HG03139 (cell line): ENCODE data around the gene KRTCAP2.
A peak's percentile ranks its signal among the peaks of the same experiment; 100 is the strongest.

ENCODE experiments used
- ATAC-seq: cut with Tn5 transposase; IDR thresholded peaks from one replicate; pipeline ENCODE4 v1.9.1; 2021; ENCODE audit not compliant: unreplicated experiment

Gene KRTCAP2

GRCh38 chr1:155136748-155137147, 36.4 kb downstream of the KRTCAP2 start:
- no peak for ATAC-seq

GRCh38 chr1:155135415-155136028, 37.6 kb downstream of the KRTCAP2 start, which contains the start of gene SLC50A1:
TSS of gene SLC50A1 (plus strand) at chr1:155135852. CDS start at chr1:155135912, 60 bp downstream.
- ATAC-seq, result peak; percentile 74

- no peak for ATAC-seq
These were observed 38.2 kb downstream of the KRTCAP2 start for GRCh38 chr1:155134880-155135414.

- no peak for ATAC-seq
These were observed 38.8 kb downstream of the KRTCAP2 start for GRCh38 chr1:155134322-155134721.

GRCh38 chr1:155133799-155134281, 39.3 kb downstream of the KRTCAP2 start:
- no peak for ATAC-seq

GRCh38 chr1:155131856-155132255, 41.2 kb downstream of the KRTCAP2 start:
- no peak for ATAC-seq

GRCh38 chr1:155131285-155131684, 41.8 kb downstream of the KRTCAP2 start:
- ATAC-seq, result no peak

DNA sequence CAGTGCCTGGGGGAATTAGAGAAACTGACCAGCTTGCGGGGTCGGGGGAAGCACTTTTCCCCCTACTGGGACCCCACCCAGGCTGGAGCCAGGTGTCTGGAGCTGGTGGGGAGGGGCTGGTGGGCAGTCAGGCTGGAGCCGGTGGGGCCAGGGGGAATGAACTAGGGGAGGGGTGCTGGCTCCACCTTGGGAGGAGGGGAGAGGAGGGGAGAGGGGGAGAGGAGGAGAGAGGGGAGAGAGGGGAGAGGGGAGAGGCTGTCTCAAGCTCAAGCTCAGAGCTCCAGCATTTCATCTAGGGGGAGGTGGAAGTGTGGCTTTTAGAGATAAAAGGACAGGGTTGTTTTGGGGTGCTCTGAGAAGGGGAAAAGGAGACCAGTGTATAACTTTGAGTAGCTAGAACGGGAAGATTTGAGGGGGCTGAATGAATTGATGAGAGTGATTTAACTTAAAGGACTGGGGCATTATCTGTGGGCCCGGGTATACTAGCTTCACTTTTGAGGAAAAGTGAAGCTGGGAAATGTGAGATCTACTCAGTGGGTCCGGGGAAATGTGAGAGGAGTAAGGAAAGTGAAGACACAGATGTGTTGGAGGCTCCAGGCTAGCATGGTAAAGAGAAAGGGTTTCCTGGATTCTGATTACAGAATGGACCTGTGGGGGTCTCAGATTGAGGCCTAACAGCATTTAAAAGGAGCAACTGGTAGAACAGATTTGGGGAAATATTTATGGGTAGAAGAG, 42.7 kb downstream of the KRTCAP2 start:
- no peak for ATAC-seq

GRCh38 chr1:155128755-155129473, 44.2 kb downstream of the KRTCAP2 start:
- ATAC-seq, result no peak

- ATAC-seq, result no peak
These were observed 44.9 kb downstream of the KRTCAP2 start for GRCh38 chr1:155127967-155128754.

DNA sequence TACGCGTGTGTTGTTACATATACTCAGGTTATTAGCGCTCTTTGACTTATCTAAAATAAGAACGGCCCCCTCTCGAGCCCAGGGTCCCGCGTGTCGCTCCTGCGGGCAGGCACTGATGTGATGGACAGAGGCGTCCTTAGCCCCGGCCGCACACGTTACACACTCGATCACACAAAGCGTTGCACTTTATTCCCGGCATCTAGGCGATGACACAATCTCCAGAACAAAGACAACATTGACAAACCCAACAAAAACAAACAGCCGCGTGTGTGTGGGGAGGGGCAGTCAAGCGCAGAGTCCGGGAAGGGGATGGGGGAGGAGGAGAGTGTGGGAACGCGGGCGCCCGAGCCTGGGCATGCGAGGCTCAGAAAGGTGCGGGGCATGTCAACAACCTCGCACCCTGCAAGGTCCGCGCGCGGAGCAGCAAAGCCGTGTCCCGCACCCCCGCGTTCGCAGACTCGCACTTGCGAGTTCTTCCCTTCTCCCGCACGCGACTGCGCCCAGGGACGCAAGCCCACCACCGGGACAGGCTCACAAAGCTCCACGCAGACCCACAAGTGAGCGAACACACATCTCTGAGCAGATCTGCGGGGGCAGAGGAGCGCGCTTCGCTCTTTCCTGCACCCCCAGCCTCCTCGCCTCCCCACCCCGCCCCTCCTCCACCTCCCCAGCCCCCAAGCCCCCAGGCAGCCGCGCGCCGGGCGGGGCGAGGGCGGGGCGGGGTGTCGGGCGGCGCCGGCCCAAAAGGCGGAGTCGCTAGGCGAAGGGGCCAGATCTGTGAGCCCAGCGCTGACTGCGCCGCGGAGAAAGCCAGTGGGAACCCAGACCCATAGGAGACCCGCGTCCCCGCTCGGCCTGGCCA, 45.8 kb downstream of the KRTCAP2 start, which contains the start of gene EFNA1:
Gene EFNA1 (plus strand): TSS at position 772 of the 862 bp plus-strand sequence. CDS start 102 bp downstream, outside the sequence.
- ATAC-seq, result no peak

DNA sequence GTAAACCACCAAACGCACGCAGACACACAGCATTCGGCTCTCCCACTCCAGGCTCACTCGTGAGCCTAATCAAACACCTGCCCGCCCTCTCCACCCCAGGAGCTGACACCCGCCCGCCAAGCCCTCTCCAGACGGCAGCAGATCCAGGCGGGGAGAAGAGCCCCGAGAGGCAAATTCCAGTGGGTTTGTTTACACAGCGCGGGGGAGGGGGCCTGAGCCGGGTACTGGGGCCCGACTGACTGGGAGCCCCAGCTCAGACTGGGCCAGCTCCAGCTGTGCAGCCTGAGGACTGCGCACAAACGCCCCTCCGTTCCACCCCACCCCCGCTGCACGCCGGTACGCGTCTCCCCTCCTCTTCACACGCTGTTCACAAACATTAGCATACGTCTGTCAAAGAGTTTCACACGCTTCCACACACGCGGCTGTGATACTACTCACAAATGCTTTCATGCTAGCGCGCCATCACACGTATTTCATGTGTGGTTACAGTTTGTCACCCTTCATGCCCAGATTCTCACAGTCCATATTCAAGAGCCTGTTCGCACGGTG, 46.5 kb downstream of the KRTCAP2 start:
- no peak for ATAC-seq

DNA sequence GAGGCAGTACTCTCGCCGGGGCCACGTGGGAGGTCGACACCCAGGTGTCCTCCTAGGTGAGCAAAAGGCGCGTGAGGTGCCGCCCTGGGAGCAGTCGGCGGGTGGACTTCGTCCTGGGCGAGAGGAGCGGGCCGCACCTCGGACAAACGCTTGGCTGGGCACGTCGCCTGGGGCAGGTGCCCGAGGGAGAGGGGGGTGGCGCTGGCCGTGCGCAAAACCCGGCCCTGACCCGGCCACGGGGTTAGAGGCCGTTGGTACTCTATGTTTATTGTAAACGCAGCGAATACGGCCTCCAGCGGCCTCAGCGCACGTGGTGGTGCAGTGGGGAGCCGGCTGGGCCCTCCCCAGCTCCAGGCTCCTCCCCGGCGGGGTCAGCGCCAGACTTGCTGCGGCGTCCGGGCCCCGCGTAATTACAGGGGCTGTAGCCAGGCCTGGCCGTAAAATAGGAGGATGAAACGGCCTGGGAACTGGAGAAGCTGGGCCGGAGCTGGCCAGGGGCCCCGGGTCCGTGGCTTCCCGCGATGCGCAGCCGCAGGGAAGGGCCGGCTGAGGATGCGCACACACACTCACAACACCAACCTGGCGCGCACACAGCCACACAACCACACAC, 47.1 kb downstream of the KRTCAP2 start:
- ATAC-seq, result no peak

- no peak for ATAC-seq
These were observed 47.6 kb downstream of the KRTCAP2 start for GRCh38 chr1:155125511-155125945.

DNA sequence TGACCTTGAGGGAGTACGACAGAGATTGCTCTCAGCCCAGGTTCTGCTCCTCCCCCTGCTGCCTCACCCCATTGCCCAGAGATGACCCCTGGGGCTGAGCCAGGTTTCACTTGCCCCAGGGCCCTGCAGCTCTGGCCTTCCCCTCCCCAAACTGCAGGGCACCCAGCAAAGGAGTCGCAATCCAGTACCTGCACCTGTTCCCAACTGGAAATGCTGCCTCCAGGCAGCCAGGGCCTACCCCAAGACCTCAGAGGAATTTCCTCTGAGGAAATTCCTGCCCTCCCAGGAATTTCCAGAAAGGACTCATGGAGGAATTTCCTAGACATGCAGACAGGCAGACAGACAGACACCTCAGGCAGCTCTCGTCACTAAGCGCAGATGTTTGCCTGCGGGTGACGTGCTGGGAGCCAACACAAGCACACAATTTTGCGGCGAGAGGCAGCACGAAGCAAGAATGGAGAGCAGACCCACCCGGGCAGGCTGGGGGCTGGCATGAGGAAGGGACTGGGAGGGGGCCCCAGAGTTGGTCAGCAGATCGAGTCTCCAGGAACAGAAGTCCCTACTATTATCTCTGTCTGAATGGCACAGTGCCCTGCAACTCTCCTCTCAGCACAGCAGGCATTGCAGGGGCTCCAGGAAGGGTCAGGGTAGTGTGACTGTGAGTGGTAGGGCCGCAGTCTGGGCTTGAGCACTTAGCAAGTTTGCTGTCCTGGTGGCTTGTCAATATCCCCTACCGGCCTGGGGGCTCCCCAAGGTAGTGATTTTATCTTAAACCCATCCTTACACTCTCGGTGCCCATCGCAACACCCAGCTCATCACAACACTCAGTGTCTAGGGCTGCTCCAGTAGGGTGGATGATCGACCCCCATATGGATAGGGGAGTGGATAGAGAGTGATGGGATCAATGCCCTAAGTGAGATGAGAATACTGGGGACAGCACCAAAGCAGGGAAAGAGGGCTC, 48.3 kb downstream of the KRTCAP2 start:
- ATAC-seq, result no peak

DNA sequence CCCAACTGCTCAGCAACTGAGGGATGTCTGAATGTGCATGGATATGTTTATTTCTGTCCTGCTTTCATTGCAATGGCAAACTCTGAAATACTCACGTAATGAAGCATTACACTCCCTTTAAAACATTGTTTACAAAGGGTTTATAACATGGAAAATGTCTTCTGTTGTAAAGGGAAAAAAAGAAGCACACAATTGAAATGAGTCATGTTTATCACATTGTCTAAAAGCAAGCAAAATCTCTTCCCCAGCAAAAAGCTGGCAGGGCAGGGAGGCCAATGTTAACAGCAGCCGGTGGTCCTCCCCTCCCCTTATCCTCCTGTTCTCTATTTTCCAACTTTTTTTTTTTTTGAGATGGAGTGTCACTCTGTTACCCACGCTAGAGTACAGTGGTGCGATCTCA, 49.3 kb downstream of the KRTCAP2 start:
- ATAC-seq, result no peak

DNA sequence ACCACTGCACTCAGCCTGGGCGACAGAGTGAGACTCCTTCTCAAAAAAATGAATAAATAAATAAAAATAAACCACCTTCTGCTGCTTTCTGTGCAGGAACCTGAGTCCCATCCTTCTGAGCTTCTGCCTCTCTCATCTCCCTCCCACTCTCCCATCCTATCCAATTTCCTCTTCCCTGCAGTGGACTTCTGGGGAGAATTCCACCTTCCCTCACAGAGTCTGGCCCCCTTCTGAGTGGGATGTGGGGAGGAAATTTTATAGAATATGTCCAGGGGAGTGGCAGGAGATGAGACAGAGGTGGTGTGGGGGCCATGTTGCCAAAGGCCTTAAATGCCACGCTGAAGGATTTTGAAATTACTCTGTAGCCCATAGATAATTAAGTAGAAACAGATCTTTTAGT, 50.8 kb downstream of the KRTCAP2 start:
- ATAC-seq, result no peak

DNA sequence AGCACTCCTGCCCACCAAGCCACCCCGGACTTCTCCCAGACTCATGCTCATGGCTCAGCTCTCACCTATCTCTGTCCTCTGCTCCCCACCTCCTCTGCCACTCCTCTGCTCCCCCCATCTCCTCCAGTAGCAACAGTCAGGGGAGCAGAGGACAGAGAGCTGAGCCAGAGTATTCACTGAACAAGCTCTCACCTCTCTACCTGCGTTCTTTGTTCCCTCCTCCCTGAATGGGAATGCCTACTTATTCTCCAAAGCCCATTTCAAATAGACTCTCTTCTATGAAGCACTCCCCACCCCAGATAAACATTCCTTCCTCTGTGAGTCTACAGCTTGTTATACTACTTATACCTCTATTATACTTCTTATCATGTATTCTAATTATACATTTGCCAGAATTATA, 51.9 kb downstream of the KRTCAP2 start:
- ATAC-seq, result no peak
